PC-3 (cell line): ENCODE measurements around the gene PTPN5. TPM values are rescaled to one million over a fixed set of nuclear protein-coding genes. Genes with fewer than 3 reads are reported as not detected.

Experiments used
- ATAC-seq: fragments of 200-7000 bp; cut with Tn5 transposase; 2 replicates; pipeline ENCODE4 v1.9.1; 2020; ENCODE audit warnings: mild to moderate bottlenecking, moderate library complexity
- BruUV-seq: library from RNA; stranded (reverse); fragments of 400-500 nt; replicated peaks from 2 replicates; lab custom pipeline; 2021; lab: Mats Ljungman, UMichigan
- CTCF ChIA-PET: fragments of 300-600 bp; sonication (Branson Sonifier 250); formaldehyde crosslinking; loops from one replicate; lab custom pipeline; 2022; ENCODE audit warnings: antibody characterized with exemption; lab: Charles Lee
- POLR2A ChIA-PET: fragments of 300-600 bp; sonication (Branson Sonifier 250); formaldehyde crosslinking; loops from one replicate; lab custom pipeline; 2022; ENCODE audit warnings: antibody characterized with exemption; ENCODE audit not compliant: unreplicated experiment; lab: Charles Lee
- DNase-seq: peaks from one replicate; pipeline ENCODE4 v3.0.0-alpha.2; 2015
- H2AFZ ChIP-seq: fragments of 300-600 bp; sonication (generic); 2 replicates; pipeline ENCODE4 v1.6.0; 2016; ENCODE audit warnings: antibody characterized with exemption, low read length
- H3F3A ChIP-seq: fragments of 300-600 bp; sonication (generic); one replicate; pipeline ENCODE4 v1.6.0; 2017; ENCODE audit warnings: antibody characterized with exemption, low read length, control low read depth, mild to moderate bottlenecking; ENCODE audit not compliant: unreplicated experiment
- H3K27ac ChIP-seq: fragments of 300-600 bp; sonication (generic); 2 replicates; pipeline ENCODE4 v1.5.1; 2016; ENCODE audit warnings: mild to moderate bottlenecking, low read length
- H3K27me3 ChIP-seq: fragments of 300-600 bp; sonication (generic); 2 replicates; pipeline ENCODE4 v1.6.1; 2016; ENCODE audit warnings: low read length, mixed read lengths
- H3K36me3 ChIP-seq: fragments of 300-600 bp; sonication (generic); 2 replicates; pipeline ENCODE4 v1.6.1; 2016; ENCODE audit warnings: low read depth, mixed run types, low read length, mixed read lengths
- H3K4me1 ChIP-seq: fragments of 300-600 bp; sonication (generic); 2 replicates; pipeline ENCODE4 v1.5.1; 2016; ENCODE audit warnings: low read length; ENCODE audit not compliant: insufficient read depth
- H3K4me2 ChIP-seq: fragments of 300-600 bp; sonication (generic); 2 replicates; pipeline ENCODE4 v1.6.0; 2016; ENCODE audit warnings: low read length
- H3K4me3 ChIP-seq: fragments of 300-600 bp; sonication (generic); 2 replicates; pipeline ENCODE4 v1.5.1; 2016; ENCODE audit warnings: mild to moderate bottlenecking, low read length, mixed read lengths
- H3K79me2 ChIP-seq: fragments of 300-600 bp; sonication (generic); 2 replicates; pipeline ENCODE4 v1.6.1; 2017; ENCODE audit warnings: low read length, mixed read lengths
- H3K9ac ChIP-seq: fragments of 300-600 bp; sonication (generic); 2 replicates; pipeline ENCODE4 v1.6.0; 2016; ENCODE audit warnings: mild to moderate bottlenecking, low read length
- H3K9me2 ChIP-seq: fragments of 300-600 bp; sonication (generic); replicated peaks from 2 replicates; pipeline ENCODE4 v1.6.1; 2016; ENCODE audit warnings: mixed run types, low read length, mixed read lengths
- H3K9me3 ChIP-seq: fragments of 300-600 bp; sonication (generic); 2 replicates; pipeline ENCODE4 v1.6.1; 2016; ENCODE audit warnings: low read length, mixed read lengths
- H4K20me1 ChIP-seq: fragments of 300-600 bp; sonication (generic); 2 replicates; pipeline ENCODE4 v1.6.1; 2016; ENCODE audit warnings: low read length, mixed read lengths
- EZH2 ChIP-seq: fragments of 300-600 bp; sonication (generic); IDR thresholded peaks from one replicate; pipeline ENCODE4 v1.6.1; 2017; ENCODE audit warnings: antibody characterized with exemption, mild to moderate bottlenecking, low read length; ENCODE audit not compliant: unreplicated experiment
- EZH2phosphoT487 ChIP-seq: fragments of 300-600 bp; sonication (generic); IDR thresholded peaks from 2 replicates; pipeline ENCODE4 v1.6.1; 2018; ENCODE audit warnings: mild to moderate bottlenecking, antibody characterized with exemption, low read length, borderline replicate concordance
- intact Hi-C: fragments of 100-400 bp; cut with micrococcal nuclease; formaldehyde crosslinking; loops from 2 replicates; pipeline ENCODE4 v1.9.0; 2023
- total RNA-seq: library from RNA; depleted of rRNA; stranded (reverse); fragments of >200 nt; gene quantifications from 2 replicates; pipeline ENCODE4 v1.2.3, GENCODE V29; 2014
- TF ChIP-seq, protein P1 (sequence below): fragments of 300-600 bp; sonication (generic); conservative IDR thresholded peaks from 2 replicates; pipeline ENCODE4 v1.5.1; 2017; ENCODE audit warnings: antibody characterized with exemption, low read depth, mild to moderate bottlenecking, low read length

PTPN5 gene
- total RNA-seq, 1 experiment from 2014 or later: 0.95 TPM

DNA sequence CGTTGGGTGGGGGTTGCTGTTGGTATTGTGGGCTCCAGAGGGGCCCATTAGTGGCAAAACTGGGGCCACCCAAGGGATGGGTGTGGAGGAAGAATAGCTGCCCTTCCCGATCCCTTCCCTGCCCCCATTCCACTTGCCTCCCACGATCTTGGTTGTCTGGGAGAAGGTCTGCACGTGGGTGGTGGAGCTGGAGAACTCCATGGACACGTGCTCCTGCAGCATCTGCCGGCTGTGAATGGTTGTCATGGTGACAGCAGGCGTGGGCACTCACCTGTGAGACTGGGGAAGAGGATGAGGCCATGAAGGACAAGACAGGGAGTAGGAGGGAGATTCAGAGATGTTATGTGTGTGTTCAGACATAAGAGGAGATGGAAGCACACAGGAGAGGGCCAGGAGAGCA, 67.6 kb downstream of the PTPN5 start:
- H3K4me1 ChIP-seq: no peaks in the 10 kb centered on the region
- H3K36me3 ChIP-seq: no peaks in the 10 kb centered on the region
- no peaks in the 10 kb centered on the region for H3F3A ChIP-seq
- intact Hi-C loops: no loop called here
- ChIA-PET CTCF (no interaction called here), POLR2A (no interaction called here)
- ATAC-seq (no peak), DNase-seq (no peak)
- no peak overlapping the region for H3K27ac ChIP-seq
- H3K4me3 ChIP-seq: no peak overlapping the region
- H3K9ac ChIP-seq: no peak overlapping the region
- TF ChIP-seq EZH2phosphoT487 (no peak), EZH2 (no peak)
- TF ChIP-seq, protein P1, sequence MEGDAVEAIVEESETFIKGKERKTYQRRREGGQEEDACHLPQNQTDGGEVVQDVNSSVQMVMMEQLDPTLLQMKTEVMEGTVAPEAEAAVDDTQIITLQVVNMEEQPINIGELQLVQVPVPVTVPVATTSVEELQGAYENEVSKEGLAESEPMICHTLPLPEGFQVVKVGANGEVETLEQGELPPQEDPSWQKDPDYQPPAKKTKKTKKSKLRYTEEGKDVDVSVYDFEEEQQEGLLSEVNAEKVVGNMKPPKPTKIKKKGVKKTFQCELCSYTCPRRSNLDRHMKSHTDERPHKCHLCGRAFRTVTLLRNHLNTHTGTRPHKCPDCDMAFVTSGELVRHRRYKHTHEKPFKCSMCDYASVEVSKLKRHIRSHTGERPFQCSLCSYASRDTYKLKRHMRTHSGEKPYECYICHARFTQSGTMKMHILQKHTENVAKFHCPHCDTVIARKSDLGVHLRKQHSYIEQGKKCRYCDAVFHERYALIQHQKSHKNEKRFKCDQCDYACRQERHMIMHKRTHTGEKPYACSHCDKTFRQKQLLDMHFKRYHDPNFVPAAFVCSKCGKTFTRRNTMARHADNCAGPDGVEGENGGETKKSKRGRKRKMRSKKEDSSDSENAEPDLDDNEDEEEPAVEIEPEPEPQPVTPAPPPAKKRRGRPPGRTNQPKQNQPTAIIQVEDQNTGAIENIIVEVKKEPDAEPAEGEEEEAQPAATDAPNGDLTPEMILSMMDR: no peak
- H3K9me3 ChIP-seq: no peaks in the 10 kb centered on the region
- no peak overlapping the region for H3K4me2 ChIP-seq
- H4K20me1 ChIP-seq: no peaks in the 10 kb centered on the region
- no peak overlapping the region for H2AFZ ChIP-seq
- H3K27me3 ChIP-seq: no peaks in the 10 kb centered on the region
- no peaks in the 10 kb centered on the region for H3K9me2 ChIP-seq
- no TSS peak for BruUV-seq
- no peaks in the 10 kb centered on the region for H3K79me2 ChIP-seq

DNA sequence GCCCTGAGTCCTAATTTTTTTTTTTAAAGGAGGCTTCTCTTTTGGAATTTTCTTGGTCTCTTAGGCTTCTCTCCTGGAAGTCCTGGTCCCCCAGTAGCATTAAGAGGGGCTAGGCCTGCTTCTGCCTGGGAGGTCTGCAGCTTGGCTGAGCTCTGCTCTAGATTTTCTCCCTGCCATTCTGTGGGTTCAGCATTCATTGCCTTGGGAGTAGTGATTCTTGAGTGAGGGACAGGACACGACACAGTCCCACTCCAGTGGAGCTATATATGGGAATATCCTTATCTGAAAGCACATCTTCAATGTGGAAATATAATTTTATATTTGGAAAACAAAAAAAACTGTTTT, 69.3 kb downstream of the PTPN5 start:
- H3F3A ChIP-seq: no peaks in the 10 kb centered on the region
- H3K4me3 ChIP-seq: no peak overlapping the region
- ATAC-seq (no peak), DNase-seq (no peak)
- H3K9me3 ChIP-seq: no peaks in the 10 kb centered on the region
- H3K4me2 ChIP-seq: no peak overlapping the region
- intact Hi-C loops: no loop called here
- H2AFZ ChIP-seq: no peak overlapping the region
- CTCF ChIA-PET: interaction anchor here (0.6 to 0.8 kb wide), 6 partner anchors 15 to 186 kb away, joined by 3 to 10 read pairs (median 3); no protein-coding TSS in a partner anchor
- no peaks in the 10 kb centered on the region for H3K27me3 ChIP-seq
- no peaks in the 10 kb centered on the region for H3K79me2 ChIP-seq
- POLR2A ChIA-PET: interaction anchor here (0.6 kb wide), 1 partner anchor 50 kb away, joined by 3 read pairs; no protein-coding TSS in a partner anchor
- no peaks in the 10 kb centered on the region for H3K4me1 ChIP-seq
- TF ChIP-seq, protein P1: no peak
- TF ChIP-seq EZH2: no peak
- TF ChIP-seq EZH2phosphoT487: no peak
- no peak overlapping the region for H3K27ac ChIP-seq
- no peaks in the 10 kb centered on the region for H3K9me2 ChIP-seq
- H3K36me3 ChIP-seq: no peaks in the 10 kb centered on the region
- H4K20me1 ChIP-seq: no peaks in the 10 kb centered on the region
- H3K9ac ChIP-seq: no peak overlapping the region
- BruUV-seq: no TSS peak

DNA sequence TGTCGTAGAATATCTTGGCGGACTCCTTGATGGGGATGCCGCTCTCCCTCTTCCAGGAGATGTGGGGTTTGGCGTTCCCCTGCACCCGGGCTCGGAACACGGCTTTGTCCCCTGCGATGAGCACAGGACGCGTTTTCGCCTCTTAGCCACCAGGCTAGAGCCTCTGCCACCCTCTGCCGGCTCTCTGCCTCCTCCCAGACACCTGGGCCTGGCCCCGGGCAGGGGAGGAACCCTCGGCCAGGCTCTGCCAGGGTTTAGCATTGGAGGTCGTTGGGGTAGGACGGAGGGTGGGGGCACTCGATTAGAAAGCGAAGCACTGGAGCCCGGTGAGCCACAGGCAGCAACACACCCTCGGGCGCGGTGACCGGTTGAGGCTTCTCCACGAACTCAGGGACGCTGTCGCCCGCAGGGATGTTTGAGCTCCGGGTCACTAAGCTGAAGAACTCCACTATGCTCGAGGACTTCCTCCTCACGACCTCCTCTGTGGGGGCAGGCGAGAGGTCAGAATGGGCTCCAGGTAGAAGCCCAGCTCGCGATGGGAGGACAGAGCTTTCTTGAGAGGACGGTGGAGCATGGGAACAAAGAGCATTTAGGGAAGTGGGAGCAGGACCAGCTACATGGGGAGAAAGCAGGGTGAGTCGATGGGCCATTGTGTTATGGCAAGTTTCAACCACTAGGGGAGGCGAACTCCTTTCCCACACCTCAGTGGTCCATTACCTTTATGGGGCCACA, 69.9 kb downstream of the PTPN5 start:
- peak overlapping the region; percentile 60 for H3K4me2 ChIP-seq
- no peaks in the 10 kb centered on the region for H3K27me3 ChIP-seq
- no peaks in the 10 kb centered on the region for H3K9me2 ChIP-seq
- H2AFZ ChIP-seq: peak overlapping the region; percentile 64
- no peaks in the 10 kb centered on the region for H3K4me1 ChIP-seq
- peak overlapping the region; percentile 31 for H3K9ac ChIP-seq
- intact Hi-C loops: no loop called here
- ATAC-seq (peak; percentile 75), DNase-seq (peak; percentile 37)
- H3K36me3 ChIP-seq: no peaks in the 10 kb centered on the region
- BruUV-seq: TSS peak; percentile 81
- no peaks in the 10 kb centered on the region for H3K79me2 ChIP-seq
- no peak overlapping the region for H3K27ac ChIP-seq
- H4K20me1 ChIP-seq: no peaks in the 10 kb centered on the region
- TF ChIP-seq, protein P1: peak; percentile 64
- TF ChIP-seq EZH2phosphoT487 (no peak), EZH2 (no peak)
- peak overlapping the region; percentile 53; the same call in 1 of the 2 replicates for H3K4me3 ChIP-seq
- H3F3A ChIP-seq: no peaks in the 10 kb centered on the region
- H3K9me3 ChIP-seq: no peaks in the 10 kb centered on the region
- POLR2A ChIA-PET: interaction anchor here (0.6 kb wide), 1 partner anchor 50 kb away, joined by 3 read pairs; no protein-coding TSS in a partner anchor
- CTCF ChIA-PET: interaction anchor here (0.5 to 0.8 kb wide), 8 partner anchors 14 to 185 kb away, joined by 3 to 10 read pairs (median 3); no protein-coding TSS in a partner anchor
